HepG2 (cell line): ENCODE data around the gene GFAP. TPM values are rescaled to one million over a fixed set of nuclear protein-coding genes. Genes with fewer than 3 reads are reported as not detected.

Experiments used
- ATF7 ChIP-seq, 2 experiments: fragments of 450-650 bp in 1 of 2; sonication (generic) in 1 of 2; formaldehyde crosslinking in 1 of 2; IDR thresholded peaks; 2 replicates each; pipeline versions ENCODE4 v1.4.0 to v1.6.1; 2016 to 2020; ENCODE audit warnings: antibody characterized with exemption in 1 of 2, mild to moderate bottlenecking in 1 of 2, missing genetic modification reagents in 1 of 2
- CREB3 ChIP-seq: sonication (generic); formaldehyde crosslinking; IDR thresholded peaks from 2 replicates; pipeline ENCODE4 v1.5.0; 2020; ENCODE audit warnings: missing genetic modification reagents
- FOXA1 ChIP-seq, 2 experiments: fragments of 450-650 bp in 1 of 2; sonication (generic) in 1 of 2; formaldehyde crosslinking in 1 of 2; IDR thresholded peaks; 2 replicates each; pipeline versions ENCODE4 v1.4.0 to v1.6.1; 2016 to 2020; ENCODE audit warnings: missing genetic modification reagents in 1 of 2
- GLI4 ChIP-seq: sonication (generic); formaldehyde crosslinking; IDR thresholded peaks from 2 replicates; pipeline ENCODE4 v1.5.1; 2020; ENCODE audit warnings: missing genetic modification reagents, mild to moderate bottlenecking, moderate library complexity, borderline replicate concordance
- HES4 ChIP-seq: sonication (generic); formaldehyde crosslinking; IDR thresholded peaks from 2 replicates; pipeline ENCODE4 v1.9.0; 2021; ENCODE audit warnings: mild to moderate bottlenecking, missing genetic modification reagents, borderline replicate concordance
- HIVEP1 ChIP-seq: sonication (generic); formaldehyde crosslinking; IDR thresholded peaks from 2 replicates; pipeline ENCODE4 v1.4.0; 2020; ENCODE audit warnings: mild to moderate bottlenecking, missing genetic modification reagents
- RAD21 ChIP-seq: fragments of 450-650 bp; formaldehyde crosslinking; IDR thresholded peaks from 2 replicates; pipeline ENCODE4 v1.5.0; 2020; ENCODE audit warnings: mild to moderate bottlenecking
- SOX5 ChIP-seq: IDR thresholded peaks from 2 replicates; pipeline ENCODE4 v1.6.1; 2016; ENCODE audit warnings: borderline replicate concordance
- SP140L ChIP-seq: sonication (generic); formaldehyde crosslinking; IDR thresholded peaks from 2 replicates; pipeline ENCODE4 v1.4.0; 2020; ENCODE audit warnings: missing genetic modification reagents, borderline replicate concordance
- SPEN ChIP-seq: sonication (generic); formaldehyde crosslinking; IDR thresholded peaks from 2 replicates; pipeline ENCODE4 v1.5.1; 2020; ENCODE audit warnings: low read depth, mild to moderate bottlenecking, missing genetic modification reagents
- XBP1 ChIP-seq: sonication (generic); formaldehyde crosslinking; IDR thresholded peaks from 2 replicates; pipeline ENCODE4 v1.5.0; 2020; ENCODE audit warnings: missing genetic modification reagents
- ZBTB46 ChIP-seq: sonication (generic); formaldehyde crosslinking; IDR thresholded peaks from 2 replicates; pipeline ENCODE4 v1.4.0; 2020; ENCODE audit warnings: mild to moderate bottlenecking, missing genetic modification reagents, borderline replicate concordance
- ZNF225 ChIP-seq: sonication (generic); formaldehyde crosslinking; IDR thresholded peaks from 2 replicates; pipeline ENCODE4 v1.4.0; 2020; ENCODE audit warnings: mild to moderate bottlenecking, missing genetic modification reagents
- ZNF383 ChIP-seq: sonication (generic); formaldehyde crosslinking; IDR thresholded peaks from 2 replicates; pipeline ENCODE4 v1.4.0; 2020; ENCODE audit warnings: missing genetic modification reagents, mild to moderate bottlenecking, borderline replicate concordance
- ZNF589 ChIP-seq: sonication (generic); formaldehyde crosslinking; conservative IDR thresholded peaks from 2 replicates; pipeline ENCODE4 v1.8.0; 2022; ENCODE audit warnings: mild to moderate bottlenecking, moderate library complexity, missing genetic modification reagents
- ZNF674 ChIP-seq: sonication (generic); formaldehyde crosslinking; IDR thresholded peaks from 2 replicates; pipeline ENCODE4 v1.5.0; 2020; ENCODE audit warnings: low read depth, mild to moderate bottlenecking, missing genetic modification reagents
- ZNF713 ChIP-seq: sonication (generic); formaldehyde crosslinking; IDR thresholded peaks from 2 replicates; pipeline ENCODE4 v1.4.0; 2020; ENCODE audit warnings: mild to moderate bottlenecking, missing genetic modification reagents
- ZSCAN25 ChIP-seq: sonication (generic); formaldehyde crosslinking; IDR thresholded peaks from 2 replicates; pipeline ENCODE4 v1.8.0; 2022; ENCODE audit warnings: mild to moderate bottlenecking, missing genetic modification reagents
- ZZZ3 ChIP-seq: sonication (generic); formaldehyde crosslinking; IDR thresholded peaks from 2 replicates; pipeline ENCODE4 v1.4.0; 2020; ENCODE audit warnings: missing genetic modification reagents, mild to moderate bottlenecking, borderline replicate concordance
- polyA plus RNA-seq, 8 experiments: library from polyadenylated mRNA; depleted of rRNA in 3 of 8; stranded (reverse) in 7 of 8; unstranded in 1 of 8; fragments of >200 nt; fragmentation: Illumina TruSeq in 4 of 8; extraction: Trizol in 4 of 8; gene quantifications; 2 replicates each; pipeline versions ENCODE4 v1.2.1 to v1.2.3, GENCODE V29; 2011 to 2016; ENCODE audit warnings: low read depth in 4 of 8, missing spikeins in 1 of 8, mixed read lengths in 1 of 8; ENCODE audit not compliant: insufficient read depth in 1 of 8
- total RNA-seq, 5 experiments: library from RNA; depleted of rRNA; stranded (reverse); fragments of >200 nt; fragmentation: Illumina TruSeq; extraction: Trizol; gene quantifications; 2 replicates each; pipeline ENCODE4 v1.2.3, GENCODE V29; 2016; ENCODE audit warnings: low read depth in 1 of 5
- TF ChIP-seq, protein P1 (sequence below): sonication (generic); formaldehyde crosslinking; conservative IDR thresholded peaks from 2 replicates; pipeline ENCODE4 v1.4.0; 2020; ENCODE audit warnings: missing genetic modification reagents
- TF ChIP-seq, protein P2 (sequence below): sonication (generic); formaldehyde crosslinking; IDR thresholded peaks from 2 replicates; pipeline ENCODE4 v1.9.0; 2022; ENCODE audit warnings: low read depth, missing genetic modification reagents

Gene GFAP
- total and polyA plus RNA-seq, 2 of the 13 experiments (the other 11 are each of a cell fraction or from before 2014, with no cell fraction given) = 0.11 to 0.29 TPM

DNA sequence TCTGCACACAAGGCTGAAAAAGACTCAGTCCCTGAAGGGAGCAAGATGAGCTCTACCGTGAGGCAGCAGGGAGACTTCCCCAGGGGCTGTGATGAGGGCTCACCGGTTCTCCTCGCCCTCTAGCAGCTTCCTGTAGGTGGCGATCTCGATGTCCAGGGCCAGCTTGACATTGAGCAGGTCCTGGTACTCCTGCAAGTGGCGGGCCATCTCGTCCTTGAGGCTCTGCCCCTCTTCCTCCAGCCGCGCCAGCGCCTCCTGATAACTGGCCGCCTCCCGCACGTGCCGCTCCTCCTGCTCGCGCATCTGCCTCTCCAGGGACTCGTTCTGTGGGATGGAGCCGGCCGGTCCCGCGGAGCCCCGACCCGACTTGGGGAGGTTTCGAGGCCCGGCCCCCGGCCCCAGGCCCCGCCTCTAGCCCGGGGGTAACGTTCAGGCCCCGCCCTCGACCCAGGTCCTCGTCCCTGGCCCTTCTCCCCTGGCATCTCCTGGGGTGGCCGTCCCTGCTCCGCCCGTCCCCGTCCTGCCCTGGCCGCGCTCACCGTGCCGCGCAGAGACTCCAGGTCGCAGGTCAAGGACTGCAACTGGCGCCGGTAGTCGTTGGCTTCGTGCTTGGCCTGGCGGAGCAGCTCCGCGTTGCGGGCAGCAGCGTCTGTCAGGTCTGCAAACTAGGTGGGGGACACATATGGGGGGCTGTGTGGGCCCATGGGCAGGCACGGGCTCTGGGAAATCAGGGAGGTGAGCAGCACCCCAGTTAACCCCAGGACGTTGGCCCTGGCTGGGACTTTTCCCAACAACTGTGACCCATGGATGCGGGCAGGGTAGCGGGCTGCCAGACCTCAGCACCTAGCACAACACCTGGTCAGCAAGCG, 3.9 kb downstream of the GFAP start (continued):
- TF ChIP-seq ZSCAN25 (CRISPR knock-in tag) (no peak), ZBTB46 (CRISPR knock-in tag) (0 out of 2 replicates have a peak, but pooled peaks have one; percentile 71), ZZZ3 (no peak), ZNF713 (no peak), HIVEP1 (CRISPR knock-in tag) (peak; percentile 30; the same call in 1 of the 2 replicates), FOXA1 (IDR thresholded peaks at IDR 0.05) (no peak), FOXA1 (CRISPR knock-in tag; IDR thresholded peaks at IDR 0.05) (no peak), HES4 (CRISPR knock-in tag) (peak; percentile 41; the same call in 1 of the 2 replicates), ZNF383 (CRISPR knock-in tag) (0 out of 2 replicates have a peak, but pooled peaks have one; percentile 29), CREB3 (CRISPR knock-in tag) (no peak), ZNF674 (CRISPR knock-in tag) (0 out of 2 replicates have a peak, but pooled peaks have one; percentile 41), ATF7 (IDR thresholded peaks at IDR 0.05) (no peak), ATF7 (CRISPR knock-in tag; IDR thresholded peaks at IDR 0.05) (peak; percentile 34; the same call in 1 of the 2 replicates), GLI4 (no peak), RAD21 (CRISPR knock-in tag) (peak; percentile 67; the same call in 1 of the 2 replicates), SP140L (CRISPR knock-in tag) (no peak), ZNF225 (peak; percentile 40; the same call in 1 of the 2 replicates), SOX5 (no peak), SPEN (CRISPR knock-in tag) (no peak), XBP1 (CRISPR knock-in tag) (no peak), ZNF589 (CRISPR knock-in tag) (0 out of 2 replicates have a peak, but pooled peaks have one; percentile 54)
- TF ChIP-seq, protein P1, sequence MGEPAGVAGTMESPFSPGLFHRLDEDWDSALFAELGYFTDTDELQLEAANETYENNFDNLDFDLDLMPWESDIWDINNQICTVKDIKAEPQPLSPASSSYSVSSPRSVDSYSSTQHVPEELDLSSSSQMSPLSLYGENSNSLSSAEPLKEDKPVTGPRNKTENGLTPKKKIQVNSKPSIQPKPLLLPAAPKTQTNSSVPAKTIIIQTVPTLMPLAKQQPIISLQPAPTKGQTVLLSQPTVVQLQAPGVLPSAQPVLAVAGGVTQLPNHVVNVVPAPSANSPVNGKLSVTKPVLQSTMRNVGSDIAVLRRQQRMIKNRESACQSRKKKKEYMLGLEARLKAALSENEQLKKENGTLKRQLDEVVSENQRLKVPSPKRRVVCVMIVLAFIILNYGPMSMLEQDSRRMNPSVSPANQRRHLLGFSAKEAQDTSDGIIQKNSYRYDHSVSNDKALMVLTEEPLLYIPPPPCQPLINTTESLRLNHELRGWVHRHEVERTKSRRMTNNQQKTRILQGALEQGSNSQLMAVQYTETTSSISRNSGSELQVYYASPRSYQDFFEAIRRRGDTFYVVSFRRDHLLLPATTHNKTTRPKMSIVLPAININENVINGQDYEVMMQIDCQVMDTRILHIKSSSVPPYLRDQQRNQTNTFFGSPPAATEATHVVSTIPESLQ (CRISPR knock-in tag) = no peak
- TF ChIP-seq, protein P2, sequence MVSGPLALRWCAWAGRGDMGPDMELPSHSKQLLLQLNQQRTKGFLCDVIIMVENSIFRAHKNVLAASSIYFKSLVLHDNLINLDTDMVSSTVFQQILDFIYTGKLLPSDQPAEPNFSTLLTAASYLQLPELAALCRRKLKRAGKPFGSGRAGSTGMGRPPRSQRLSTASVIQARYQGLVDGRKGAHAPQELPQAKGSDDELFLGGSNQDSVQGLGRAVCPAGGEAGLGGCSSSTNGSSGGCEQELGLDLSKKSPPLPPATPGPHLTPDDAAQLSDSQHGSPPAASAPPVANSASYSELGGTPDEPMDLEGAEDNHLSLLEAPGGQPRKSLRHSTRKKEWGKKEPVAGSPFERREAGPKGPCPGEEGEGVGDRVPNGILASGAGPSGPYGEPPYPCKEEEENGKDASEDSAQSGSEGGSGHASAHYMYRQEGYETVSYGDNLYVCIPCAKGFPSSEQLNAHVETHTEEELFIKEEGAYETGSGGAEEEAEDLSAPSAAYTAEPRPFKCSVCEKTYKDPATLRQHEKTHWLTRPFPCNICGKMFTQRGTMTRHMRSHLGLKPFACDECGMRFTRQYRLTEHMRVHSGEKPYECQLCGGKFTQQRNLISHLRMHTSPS (CRISPR knock-in tag) = peak; percentile 54; the same call in 1 of the 2 replicates
